Upper lobe of right lung (tissue), 1 donor: ENCODE data around the gene ELAPOR2. TPM values are rescaled to one million over a fixed set of nuclear protein-coding genes. Genes with fewer than 3 reads are reported as not detected.
"Not testable (repeated sequence)": the region's sequence is repeated elsewhere in the genome, so short reads cannot be mapped to it uniquely, and the experiment has no call there.

ENCODE experiments used
- ATAC-seq: fragments of 200-7000 bp; cut with Tn5 transposase; one replicate; pipeline ENCODE4 v1.9.1; 2020; ENCODE audit warnings: mild to moderate bottlenecking, moderate library complexity
- DNase-seq: peaks from one replicate; pipeline ENCODE4 v3.0.0-alpha.2; 2020
- H3K27ac ChIP-seq: fragments of 200-600 bp; one replicate; pipeline ENCODE4 v1.8.0; 2022
- H3K27me3 ChIP-seq: fragments of 200-600 bp; one replicate; pipeline ENCODE4 v1.8.0; 2022; ENCODE audit warnings: mild to moderate bottlenecking
- H3K36me3 ChIP-seq: fragments of 200-600 bp; one replicate; pipeline ENCODE4 v1.8.0; 2022
- H3K4me1 ChIP-seq: fragments of 200-600 bp; one replicate; pipeline ENCODE4 v1.8.0; 2022
- H3K4me3 ChIP-seq: fragments of 200-600 bp; one replicate; pipeline ENCODE4 v1.8.0; 2022; ENCODE audit warnings: mild to moderate bottlenecking
- H3K9me3 ChIP-seq: fragments of 200-600 bp; one replicate; pipeline ENCODE4 v1.8.0; 2022
- CTCF ChIP-seq: fragments of 200-600 bp; IDR thresholded peaks from one replicate; pipeline ENCODE4 v1.8.0; 2022; ENCODE audit warnings: antibody characterized with exemption
- intact Hi-C: fragments of 100-400 bp; cut with DNase I; formaldehyde crosslinking; loops from one replicate; pipeline ENCODE4 v1.11.0; 2022
- long read RNA-seq: library from polyadenylated mRNA; unstranded; transcript quantifications from one replicate; pipeline ENCODE4 v2.0.0, GENCODE V29; 2021
- total RNA-seq: library from RNA; stranded (reverse); fragmentation: NEBNext Ultra II Directional; extraction: Animal tissue kit (Norgen Biotek cat#: 25700); gene quantifications from one replicate; pipeline ENCODE4 v1.2.1, GENCODE V29; 2021
- donor health status: DM: no; HTN: yes; CAD: no; lungs with severe emphysema.

ELAPOR2 gene
- total RNA-seq, result 127 TPM
- long read RNA-seq, full-length matches to known transcripts, result 86 of 133 reads
- long read RNA-seq, partial matches to known transcripts, result 13 of 133 reads
- long read RNA-seq, other reads (novel, unspliced or antisense), result 34 of 133 reads

GRCh38 chr7:87059525-87060287 lies at the start of gene ELAPOR2:
TSS of gene ELAPOR2 (minus strand) at chr7:87059654. CDS start at chr7:87059513, 141 bp downstream.
- intact Hi-C loops, result no loop called here
- ATAC-seq (peak; percentile 99), DNase-seq (peak; percentile 91)
- peak; percentile 42 for TF ChIP-seq CTCF
- Histone ChIP-seq H3K4me3 (peak within 1 kb of the TSS; percentile 65), H3K27me3 (no peaks in the 10 kb centered on the region), H3K9me3 (no peaks in the 10 kb centered on the region), H3K4me1 (no peaks in the 10 kb centered on the region), H3K36me3 (no peaks in the 10 kb centered on the region), H3K27ac (peak within 1 kb of the TSS; percentile 37)

GRCh38 chr7:87107949-87108776 lies 48.7 kb upstream of the ELAPOR2 start:
- Histone ChIP-seq H3K36me3 (no peaks in the 10 kb centered on the region), H3K4me3 (no peak overlapping the region), H3K4me1 (no peaks in the 10 kb centered on the region), H3K27me3 (no peaks in the 10 kb centered on the region), H3K27ac (no peak overlapping the region), H3K9me3 (no peaks in the 10 kb centered on the region)
- DNase-seq (no peak), ATAC-seq (no peak)
- intact Hi-C loops, result no loop called here
- no peak for TF ChIP-seq CTCF

- Histone ChIP-seq H3K4me1 (no peaks in the 10 kb centered on the region), H3K9me3 (no peaks in the 10 kb centered on the region), H3K27ac (no peak overlapping the region), H3K36me3 (no peaks in the 10 kb centered on the region), H3K4me3 (no peak overlapping the region), H3K27me3 (no peaks in the 10 kb centered on the region)
- no peak for TF ChIP-seq CTCF
- DNase-seq (no peak), ATAC-seq (no peak)
- intact Hi-C loops, result no loop called here
Measured at GRCh38 chr7:87106974-87107612, 47.6 kb upstream of the ELAPOR2 start.

- no peak for TF ChIP-seq CTCF
Measured at GRCh38 chr7:87105401-87105800, 45.9 kb upstream of the ELAPOR2 start.

GRCh38 chr7:87100326-87100725 lies 40.9 kb upstream of the ELAPOR2 start:
- no peak for TF ChIP-seq CTCF
- DNase-seq (no peak), ATAC-seq (no peak)
- Histone ChIP-seq H3K27ac (no peak overlapping the region), H3K9me3 (no peaks in the 10 kb centered on the region), H3K4me3 (no peak overlapping the region), H3K36me3 (no peaks in the 10 kb centered on the region), H3K27me3 (no peaks in the 10 kb centered on the region), H3K4me1 (no peaks in the 10 kb centered on the region)
- intact Hi-C loops, result no loop called here

More at GRCh38 chr7:87105401-87105800, 45.9 kb upstream of the ELAPOR2 start:
- Histone ChIP-seq H3K27ac (no peak overlapping the region), H3K4me1 (no peaks in the 10 kb centered on the region), H3K36me3 (no peaks in the 10 kb centered on the region), H3K27me3 (no peaks in the 10 kb centered on the region), H3K9me3 (no peaks in the 10 kb centered on the region), H3K4me3 (no peak overlapping the region)
- DNase-seq, result no peak
- intact Hi-C loops, result no loop called here
- no peak for ATAC-seq

GRCh38 chr7:87097375-87097774 lies 37.9 kb upstream of the ELAPOR2 start:
- H3K27ac ChIP-seq, H3K4me3 ChIP-seq, H3K27me3 ChIP-seq, intact Hi-C loops, DNase-seq, H3K4me1 ChIP-seq, H3K9me3 ChIP-seq, H3K36me3 ChIP-seq, ATAC-seq: not testable (repeated sequence)
